CD4-positive, alpha-beta T cell (primary cell): ENCODE measurements around the gene RABGEF1. TPM values are rescaled to one million over a fixed set of nuclear protein-coding genes. Genes with fewer than 3 reads are reported as not detected.
A peak's percentile ranks its signal among the peaks of the same experiment; 100 is the strongest.
"Not testable (repeated sequence)": the region's sequence is repeated elsewhere in the genome, so short reads cannot be mapped to it uniquely, and the experiment has no call there.

Experiments used
- ATAC-seq: fragments of 200-7000 bp; cut with Tn5 transposase; one replicate; pipeline ENCODE4 v1.10.0; 2022; ENCODE audit warnings: mild to moderate bottlenecking; ENCODE audit not compliant: poor library complexity
- CTCF ChIA-PET: fragments of 350-600 bp; sonication (Branson Sonifier 250); formaldehyde crosslinking; loops from one replicate; lab custom pipeline; 2021; ENCODE audit warnings: antibody characterized with exemption, inconsistent platforms; lab: Charles Lee
- POLR2A ChIA-PET: fragments of 350-600 bp; sonication (Branson Sonifier 250); formaldehyde crosslinking; loops from one replicate; lab custom pipeline; 2021; ENCODE audit warnings: antibody characterized with exemption, inconsistent platforms; lab: Charles Lee
- DNase-seq, 14 experiments: peaks; one replicate each; pipeline ENCODE4 v3.0.0-alpha.2; 2013 to 2020; ENCODE audit warnings: mixed read lengths in 2 of 14
- H3K27ac ChIP-seq, 2 donors: one replicate each; pipeline versions ENCODE4 v1.5.1 to v1.7.0; 2013; ENCODE audit warnings: low read length in 2 of 2, low read depth in 1 of 2, mild to moderate bottlenecking in 1 of 2
- H3K27me3 ChIP-seq, 2 experiments: 1 replicate in 1 of 2; 2 replicates in 1 of 2; pipeline versions ENCODE4 v1.6.1 to v1.7.0; 2013; ENCODE audit warnings: low read length in 2 of 2, control low read depth in 1 of 2, mild to moderate bottlenecking in 1 of 2, moderate library complexity in 1 of 2; ENCODE audit not compliant: insufficient read depth in 2 of 2, control insufficient read depth in 1 of 2
- H3K36me3 ChIP-seq: one replicate; pipeline ENCODE4 v1.6.1; 2013; ENCODE audit warnings: low read length, control low read depth; ENCODE audit not compliant: insufficient read depth
- H3K4me1 ChIP-seq: one replicate; pipeline ENCODE4 v1.6.1; 2013; ENCODE audit warnings: low read length, control low read depth; ENCODE audit not compliant: insufficient read depth
- H3K4me3 ChIP-seq: one replicate; pipeline ENCODE4 v1.5.1; 2013; ENCODE audit warnings: mild to moderate bottlenecking, low read length, moderate library complexity
- H3K9me3 ChIP-seq, 2 experiments: 1 replicate in 1 of 2; 2 replicates in 1 of 2; pipeline versions ENCODE4 v1.6.1 to v1.7.0; 2013; ENCODE audit warnings: low read length in 2 of 2, mild to moderate bottlenecking in 2 of 2, control low read depth in 1 of 2, moderate library complexity in 1 of 2; ENCODE audit not compliant: control insufficient read depth in 1 of 2, insufficient read depth in 1 of 2
- H3K27ac Mint-ChIP-seq: one replicate; pipeline ENCODE4 v1.8.0; 2020; ENCODE audit warnings: mixed read lengths
- H3K27me3 Mint-ChIP-seq: one replicate; pipeline ENCODE4 v1.8.0; 2021; ENCODE audit warnings: mixed read lengths
- H3K36me3 Mint-ChIP-seq: one replicate; pipeline ENCODE4 v1.8.0; 2021; ENCODE audit warnings: low read depth, mixed read lengths
- H3K4me1 Mint-ChIP-seq: one replicate; pipeline ENCODE4 v1.8.0; 2021; ENCODE audit warnings: low read depth, mixed read lengths
- H3K4me3 Mint-ChIP-seq: one replicate; pipeline ENCODE4 v1.8.0; 2020; ENCODE audit warnings: mild to moderate bottlenecking, mixed read lengths
- H3K9me3 Mint-ChIP-seq: one replicate; pipeline ENCODE4 v1.8.0; 2020; ENCODE audit warnings: mixed read lengths
- CTCF ChIP-seq: fragments of 200-600 bp; IDR thresholded peaks from one replicate; pipeline ENCODE4 v1.8.0; 2022; ENCODE audit warnings: antibody characterized with exemption, mild to moderate bottlenecking
- intact Hi-C, 2 experiments: fragments of 100-400 bp; cut with DNase I in 1 of 2; cut with micrococcal nuclease in 1 of 2; formaldehyde crosslinking; loops; one replicate each; pipeline versions ENCODE4 v1.15.1 to v1.9.0; 2023 to 2025; cut with DNase I, micrococcal nuclease
- total RNA-seq, 174 experiments: library from RNA in 2 of 174; stranded (reverse) in 2 of 174; gene quantifications; one replicate each; pipeline ENCODE4 v1.2.3 and lab custom pipeline; 2021 to 2026

Gene RABGEF1
- total RNA-seq, 2 experiments from 2014 or later = 18.9 to 20.1 TPM

GRCh38 chr7:66764905-66765304 is 24.4 kb downstream of the RABGEF1 start:
- H3K27me3 Mint-ChIP-seq, CTCF ChIA-PET: not testable (repeated sequence)

GRCh38 chr7:66765322-66766025 is 24.9 kb downstream of the RABGEF1 start:
- H3K4me1 Mint-ChIP-seq = peaks cover 63% of the 10 kb centered on the region
- peaks cover 12% of the 10 kb centered on the region for H3K4me1 ChIP-seq
- POLR2A ChIA-PET, H3K9me3 Mint-ChIP-seq, H3K27me3 Mint-ChIP-seq, H3K27ac ChIP-seq, H3K27ac Mint-ChIP-seq, CTCF ChIA-PET, ATAC-seq, H3K9me3 ChIP-seq, H3K27me3 ChIP-seq, H3K36me3 ChIP-seq, intact Hi-C loops, H3K4me3 ChIP-seq, DNase-seq, H3K4me3 Mint-ChIP-seq: not testable (repeated sequence)
- H3K36me3 Mint-ChIP-seq = peaks cover 24% of the 10 kb centered on the region

More at GRCh38 chr7:66764905-66765304, 24.4 kb downstream of the RABGEF1 start:
- Mint-ChIP-seq H3K4me1 (peaks cover 62% of the 10 kb centered on the region), H3K36me3 (peaks cover 18% of the 10 kb centered on the region)
- H3K27me3 ChIP-seq, H3K36me3 ChIP-seq, intact Hi-C loops, POLR2A ChIA-PET, H3K4me3 Mint-ChIP-seq, H3K4me3 ChIP-seq, H3K9me3 Mint-ChIP-seq, DNase-seq, H3K9me3 ChIP-seq, H3K27ac ChIP-seq, H3K4me1 ChIP-seq, H3K27ac Mint-ChIP-seq, ATAC-seq: not testable (repeated sequence)

- H3K9me3 ChIP-seq = no peaks in the 10 kb centered on the region
- no peaks in the 10 kb centered on the region for H3K27me3 ChIP-seq
- CTCF ChIA-PET = no interaction called here
- H3K36me3 ChIP-seq = peaks cover 2% of the 10 kb centered on the region
- no peak for ATAC-seq
- intact Hi-C loops = no loop called here
- H3K27me3 Mint-ChIP-seq = no peaks in the 10 kb centered on the region
- H3K27ac ChIP-seq = no peak overlapping the region
- H3K4me1 Mint-ChIP-seq = peaks cover 68% of the 10 kb centered on the region
- no peak overlapping the region for H3K27ac Mint-ChIP-seq
- no peak overlapping the region for H3K4me3 ChIP-seq
- peaks cover 12% of the 10 kb centered on the region for H3K4me1 ChIP-seq
- POLR2A ChIA-PET = no interaction called here
- no peak overlapping the region for H3K4me3 Mint-ChIP-seq
- H3K36me3 Mint-ChIP-seq = peaks cover 27% of the 10 kb centered on the region
- DNase-seq = no peak
- TF ChIP-seq CTCF = no peak
- peaks cover 8% of the 10 kb centered on the region for H3K9me3 Mint-ChIP-seq
These were observed 25.5 kb downstream of the RABGEF1 start for GRCh38 chr7:66766041-66766440.

- DNase-seq, H3K4me3 Mint-ChIP-seq, H3K27ac ChIP-seq, H3K27me3 Mint-ChIP-seq, H3K36me3 ChIP-seq, H3K27me3 ChIP-seq, ATAC-seq, intact Hi-C loops, POLR2A ChIA-PET, H3K9me3 Mint-ChIP-seq, CTCF ChIA-PET, H3K4me3 ChIP-seq, H3K9me3 ChIP-seq: not testable (repeated sequence)
- Mint-ChIP-seq H3K4me1 (peaks cover 72% of the 10 kb centered on the region), H3K27ac (peak overlapping the region; percentile 29), H3K36me3 (peaks cover 35% of the 10 kb centered on the region)
- H3K4me1 ChIP-seq = peaks cover 12% of the 10 kb centered on the region
These were observed 27.0 kb downstream of the RABGEF1 start for GRCh38 chr7:66767486-66767885.
